Central memory CD8-positive, alpha-beta T cell (primary cell): Measurements from ENCODE around the gene PDE3A.
A peak's percentile ranks its signal among the peaks of the same experiment; 100 is the strongest.

Experiments used
- ATAC-seq: fragments of 150-1000 bp; cut with Tn5 transposase; replicated peaks from 2 replicates; pipeline ENCODE4 v1.10.0; 2022; ENCODE audit warnings: mild to moderate bottlenecking, moderate FRiP score, moderate number of reproducible peaks; ENCODE audit not compliant: poor library complexity, severe bottlenecking; ENCODE audit errors: extremely low read depth
- DNase-seq, 2 donors: peaks; one replicate each; pipeline ENCODE4 v3.0.0; 2021; ENCODE audit warnings: low spot score in 2 of 2
- H3K27ac Mint-ChIP-seq: one replicate; pipeline ENCODE4 v1.8.0; 2022; ENCODE audit warnings: low read depth, mild to moderate bottlenecking, moderate library complexity, mixed read lengths
- H3K27me3 Mint-ChIP-seq: one replicate; pipeline ENCODE4 v1.8.0; 2022; ENCODE audit warnings: mixed read lengths
- H3K36me3 Mint-ChIP-seq: one replicate; pipeline ENCODE4 v1.8.0; 2022; ENCODE audit warnings: mild to moderate bottlenecking, moderate library complexity, mixed read lengths; ENCODE audit not compliant: insufficient read depth
- H3K4me1 Mint-ChIP-seq: one replicate; pipeline ENCODE4 v1.8.0; 2022; ENCODE audit warnings: mixed read lengths
- H3K4me3 Mint-ChIP-seq: one replicate; pipeline ENCODE4 v1.8.0; 2022; ENCODE audit warnings: mild to moderate bottlenecking, moderate library complexity, mixed read lengths
- H3K9me3 Mint-ChIP-seq: one replicate; pipeline ENCODE4 v1.8.0; 2022; ENCODE audit warnings: mixed read lengths

Gene PDE3A

DNA sequence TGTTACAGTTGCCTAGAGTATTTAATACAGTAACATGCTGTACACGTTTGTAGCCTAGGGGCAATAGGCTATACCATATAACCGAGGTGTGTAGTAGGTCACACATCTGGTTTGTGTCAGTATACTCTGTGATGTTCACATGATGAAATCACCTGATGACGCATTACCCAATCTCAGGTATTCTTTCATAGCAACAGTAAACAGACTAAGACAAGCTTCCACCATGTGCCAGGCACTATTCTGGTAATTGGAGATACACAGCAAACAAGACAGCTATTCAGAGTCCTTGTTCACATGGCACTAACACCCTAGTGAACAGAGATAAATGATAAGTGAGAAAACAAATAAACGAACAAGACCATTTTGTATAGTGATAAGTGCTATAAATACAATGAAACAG lies 3.8 kb upstream of the PDE3A start:
- peaks cover 2% of the 10 kb centered on the region for H3K36me3 Mint-ChIP-seq

DNA sequence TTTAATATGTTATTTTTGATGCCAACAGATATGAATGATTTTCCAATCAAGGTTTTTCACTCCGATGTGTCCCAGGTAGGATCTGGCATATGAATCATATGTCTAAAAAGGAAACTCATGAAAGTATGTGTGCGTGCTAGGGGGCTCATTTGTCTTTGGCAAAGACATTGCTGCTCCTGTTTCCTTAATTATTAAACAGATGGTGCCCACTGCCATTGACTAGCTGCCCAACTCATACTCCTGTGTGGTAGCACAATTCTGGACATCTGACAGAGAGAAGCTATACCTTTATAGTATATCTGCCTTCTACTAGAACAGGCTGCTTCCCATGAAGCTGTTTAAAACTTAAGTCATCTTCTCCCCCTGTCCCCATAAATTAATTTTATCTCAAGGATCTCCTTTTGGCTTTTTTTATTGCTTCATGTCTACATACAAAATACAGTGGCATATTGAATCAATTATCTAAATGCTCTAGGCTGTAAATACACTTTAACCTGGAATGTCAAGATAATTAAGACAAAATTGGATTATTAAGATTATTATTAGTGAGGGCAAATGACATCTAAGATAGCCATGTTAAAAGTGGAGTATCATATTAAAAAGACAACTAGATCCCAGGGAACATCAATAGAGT lies 1.4 kb upstream of the PDE3A start:
- no peak overlapping the region for H3K4me3 Mint-ChIP-seq
- no peak for DNase-seq

More for the DNA sequence above, 3.8 kb upstream of the PDE3A start:
- no peak for ATAC-seq
- H3K27me3 Mint-ChIP-seq, result peaks cover 29% of the 10 kb centered on the region
- no peaks in the 10 kb centered on the region for H3K9me3 Mint-ChIP-seq
- no peak overlapping the region for H3K4me3 Mint-ChIP-seq
- H3K27ac Mint-ChIP-seq, result no peak overlapping the region
- no peak for DNase-seq
- H3K4me1 Mint-ChIP-seq, result no peaks in the 10 kb centered on the region

DNA sequence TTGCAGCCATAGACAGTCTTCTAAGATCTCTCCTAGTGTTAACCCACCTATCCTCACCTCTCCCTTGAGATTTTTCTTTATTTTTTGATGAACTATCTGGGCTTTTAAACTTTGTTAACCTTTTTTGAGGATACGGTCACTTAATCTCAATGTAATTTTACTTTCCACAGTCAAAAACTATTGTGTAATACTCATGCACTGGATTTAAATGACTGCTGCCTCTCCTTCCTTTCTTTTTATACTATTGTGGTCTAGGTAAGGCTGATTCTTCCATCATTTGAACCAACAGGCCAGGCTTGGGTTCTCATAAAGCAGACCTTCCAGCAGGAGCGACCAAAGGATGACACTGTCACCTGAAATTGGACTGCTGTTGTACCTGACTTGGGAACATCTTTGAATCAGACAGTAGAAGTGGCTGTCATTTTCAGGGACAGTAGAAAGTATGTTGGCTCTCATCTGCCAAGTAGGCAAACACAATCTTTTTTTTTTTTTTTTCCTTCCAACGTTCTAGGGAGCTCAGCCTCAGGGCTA lies 689 bp upstream of the PDE3A start:
- DNase-seq (no peak), ATAC-seq (no peak)
- H3K9me3 Mint-ChIP-seq, result no peaks in the 10 kb centered on the region
- H3K27ac Mint-ChIP-seq, result no peak overlapping the region
- H3K4me3 Mint-ChIP-seq, result no peak overlapping the region
- peaks cover 4% of the 10 kb centered on the region for H3K36me3 Mint-ChIP-seq
- no peaks in the 10 kb centered on the region for H3K4me1 Mint-ChIP-seq
- H3K27me3 Mint-ChIP-seq, result peaks cover 51% of the 10 kb centered on the region

More for the DNA sequence above, 1.4 kb upstream of the PDE3A start:
- Mint-ChIP-seq H3K27me3 (peaks cover 49% of the 10 kb centered on the region), H3K9me3 (no peaks in the 10 kb centered on the region), H3K4me1 (no peaks in the 10 kb centered on the region), H3K36me3 (peaks cover 4% of the 10 kb centered on the region), H3K27ac (no peak overlapping the region)
- no peak for ATAC-seq

DNA sequence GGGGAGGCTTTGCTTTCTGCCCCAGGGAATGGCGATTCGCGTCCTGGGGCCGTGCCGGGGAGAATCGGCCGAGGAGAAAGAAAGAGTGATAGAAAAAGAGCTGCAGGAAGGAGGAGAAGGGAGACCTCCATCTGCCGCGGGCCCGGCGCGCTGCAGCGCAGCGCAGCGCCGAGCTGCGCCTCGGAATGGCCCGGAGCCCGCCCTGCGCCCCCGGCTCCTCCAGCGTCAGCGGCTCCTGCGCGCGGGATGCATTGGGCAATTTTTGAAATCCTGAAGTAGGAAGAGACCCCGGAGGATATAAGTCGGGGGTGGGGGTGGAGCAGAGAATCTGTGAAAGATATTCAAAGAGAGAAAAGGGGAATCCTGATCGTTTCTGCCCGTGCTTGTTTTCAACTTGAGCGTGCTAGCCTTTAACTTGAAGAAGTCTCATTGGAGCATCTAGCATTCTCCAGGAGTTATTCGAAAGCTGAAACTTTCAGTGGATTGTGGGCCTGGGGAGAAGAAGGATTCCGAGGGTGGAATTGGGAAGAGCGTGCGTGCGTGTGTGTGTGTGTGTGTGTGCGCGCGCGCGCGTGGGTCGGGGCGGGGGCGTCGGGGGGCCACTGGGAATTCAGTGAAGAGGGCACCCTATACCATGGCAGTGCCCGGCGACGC lies 441 bp downstream of the PDE3A start:
- Mint-ChIP-seq H3K9me3 (no peaks in the 10 kb centered on the region), H3K4me1 (no peaks in the 10 kb centered on the region), H3K27ac (no peak overlapping the region), H3K27me3 (peaks cover 62% of the 10 kb centered on the region), H3K36me3 (peaks cover 4% of the 10 kb centered on the region), H3K4me3 (peak overlapping the region; percentile 31)
- ATAC-seq (no peak), DNase-seq (no peak)

DNA sequence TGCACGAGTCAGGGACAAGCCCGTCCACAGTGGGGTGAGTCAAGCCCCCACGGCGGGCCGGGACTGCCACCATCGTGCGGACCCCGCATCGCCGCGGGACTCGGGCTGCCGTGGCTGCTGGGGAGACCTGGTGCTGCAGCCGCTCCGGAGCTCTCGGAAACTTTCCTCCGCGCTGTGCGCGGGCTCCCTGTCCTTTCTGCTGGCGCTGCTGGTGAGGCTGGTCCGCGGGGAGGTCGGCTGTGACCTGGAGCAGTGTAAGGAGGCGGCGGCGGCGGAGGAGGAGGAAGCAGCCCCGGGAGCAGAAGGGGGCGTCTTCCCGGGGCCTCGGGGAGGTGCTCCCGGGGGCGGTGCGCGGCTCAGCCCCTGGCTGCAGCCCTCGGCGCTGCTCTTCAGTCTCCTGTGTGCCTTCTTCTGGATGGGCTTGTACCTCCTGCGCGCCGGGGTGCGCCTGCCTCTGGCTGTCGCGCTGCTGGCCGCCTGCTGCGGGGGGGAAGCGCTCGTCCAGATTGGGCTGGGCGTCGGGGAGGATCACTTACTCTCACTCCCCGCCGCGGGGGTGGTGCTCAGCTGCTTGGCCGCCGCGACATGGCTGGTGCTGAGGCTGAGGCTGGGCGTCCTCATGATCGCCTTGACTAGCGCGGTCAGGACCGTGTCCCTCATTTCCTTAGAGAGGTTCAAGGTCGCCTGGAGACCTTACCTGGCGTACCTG lies 1.1 kb downstream of the PDE3A start:
- peaks cover 4% of the 10 kb centered on the region for H3K36me3 Mint-ChIP-seq
- H3K9me3 Mint-ChIP-seq, result no peaks in the 10 kb centered on the region
- ATAC-seq, result peak; percentile 32
- H3K27me3 Mint-ChIP-seq, result peaks cover 67% of the 10 kb centered on the region
- H3K27ac Mint-ChIP-seq, result no peak overlapping the region
- DNase-seq, result no peak
- no peaks in the 10 kb centered on the region for H3K4me1 Mint-ChIP-seq
- peak overlapping the region; percentile 31 for H3K4me3 Mint-ChIP-seq

DNA sequence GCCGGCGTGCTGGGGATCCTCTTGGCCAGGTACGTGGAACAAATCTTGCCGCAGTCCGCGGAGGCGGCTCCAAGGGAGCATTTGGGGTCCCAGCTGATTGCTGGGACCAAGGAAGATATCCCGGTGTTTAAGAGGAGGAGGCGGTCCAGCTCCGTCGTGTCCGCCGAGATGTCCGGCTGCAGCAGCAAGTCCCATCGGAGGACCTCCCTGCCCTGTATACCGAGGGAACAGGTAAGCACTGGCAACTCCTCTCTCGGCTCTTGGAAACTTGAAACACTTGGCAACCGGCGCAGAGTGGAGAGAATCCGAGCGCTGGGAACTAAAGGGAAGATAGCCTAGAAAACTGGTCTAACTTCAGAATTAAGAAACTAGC lies 1.7 kb downstream of the PDE3A start:
- H3K4me3 Mint-ChIP-seq, result no peak overlapping the region
- ATAC-seq (no peak), DNase-seq (no peak)
- no peaks in the 10 kb centered on the region for H3K9me3 Mint-ChIP-seq
- H3K27ac Mint-ChIP-seq, result no peak overlapping the region
- H3K4me1 Mint-ChIP-seq, result no peaks in the 10 kb centered on the region
- H3K27me3 Mint-ChIP-seq, result peaks cover 67% of the 10 kb centered on the region
- H3K36me3 Mint-ChIP-seq, result peaks cover 4% of the 10 kb centered on the region

DNA sequence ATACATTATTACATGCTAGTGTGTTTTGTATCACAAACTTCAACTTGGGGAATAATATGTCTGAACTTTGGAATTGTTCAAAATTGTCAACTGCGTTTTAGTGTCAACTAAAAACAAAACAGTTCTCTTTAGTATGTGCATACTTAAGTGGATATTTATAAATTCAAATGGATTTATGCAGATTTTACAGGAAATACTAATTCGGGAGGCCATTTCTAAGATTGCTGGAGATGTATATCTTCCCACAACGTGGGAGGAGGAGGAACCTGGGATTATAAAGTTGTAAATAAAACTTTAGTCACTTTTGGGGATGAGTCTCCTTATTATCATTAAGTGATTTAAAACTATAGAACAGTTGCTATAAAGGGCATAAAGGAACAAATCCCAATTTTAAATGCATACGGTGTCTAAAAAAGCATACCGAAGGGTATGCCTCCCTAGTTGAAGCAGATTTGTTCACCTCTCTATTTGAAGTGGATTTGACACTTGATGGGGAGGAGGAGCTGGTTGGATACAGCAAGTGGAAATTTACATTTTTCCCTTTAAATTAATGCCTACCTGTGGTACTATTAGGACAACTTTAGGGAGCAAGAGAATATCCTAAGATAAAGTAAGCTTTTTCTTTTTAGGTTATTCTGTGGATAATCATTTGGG lies 2.7 kb downstream of the PDE3A start:
- no peak for DNase-seq
- Mint-ChIP-seq H3K27me3 (peaks cover 67% of the 10 kb centered on the region), H3K36me3 (peaks cover 4% of the 10 kb centered on the region), H3K4me1 (no peaks in the 10 kb centered on the region), H3K27ac (no peak overlapping the region), H3K9me3 (no peaks in the 10 kb centered on the region), H3K4me3 (no peak overlapping the region)
- ATAC-seq, result no peak

DNA sequence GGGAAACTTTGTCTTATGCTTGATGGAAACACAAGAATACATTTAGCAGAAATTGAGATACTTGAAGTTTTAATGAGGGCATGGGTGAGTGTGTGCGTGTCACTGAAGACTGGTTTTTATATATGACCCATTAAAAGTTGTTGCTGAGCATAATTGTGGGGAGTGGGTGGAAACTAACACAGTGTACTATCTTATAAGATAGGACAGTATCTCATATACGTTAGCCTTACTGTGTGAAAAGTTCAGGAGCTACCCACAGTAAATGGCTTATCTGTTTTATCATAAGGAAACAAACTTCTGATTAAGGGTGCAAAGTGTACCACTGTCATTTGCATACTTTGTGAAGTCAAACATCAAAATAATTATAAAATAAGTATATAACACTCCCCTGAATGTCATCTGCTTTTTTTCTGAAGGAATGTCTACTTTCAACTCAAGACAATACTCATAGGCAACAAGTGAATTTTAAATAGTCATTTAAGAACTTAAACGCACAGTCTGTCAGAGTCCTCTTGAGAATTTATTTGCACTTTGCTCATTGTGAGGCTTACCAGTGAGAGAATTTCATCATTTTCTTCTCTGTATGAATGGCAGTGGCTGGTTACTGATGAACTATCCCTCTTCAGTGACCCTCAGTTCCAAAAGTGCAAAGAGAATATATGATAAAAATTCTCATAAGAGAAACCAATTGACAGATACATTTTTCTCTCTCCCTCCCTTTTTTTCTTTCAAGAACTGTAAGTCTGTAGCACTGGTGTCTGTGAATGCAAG lies 4.2 kb downstream of the PDE3A start:
- H3K27me3 Mint-ChIP-seq, result peaks cover 58% of the 10 kb centered on the region
- H3K4me1 Mint-ChIP-seq, result no peaks in the 10 kb centered on the region
- H3K4me3 Mint-ChIP-seq, result no peak overlapping the region
- DNase-seq (no peak), ATAC-seq (no peak)
- H3K9me3 Mint-ChIP-seq, result no peaks in the 10 kb centered on the region
- peaks cover 4% of the 10 kb centered on the region for H3K36me3 Mint-ChIP-seq
- H3K27ac Mint-ChIP-seq, result no peak overlapping the region

DNA sequence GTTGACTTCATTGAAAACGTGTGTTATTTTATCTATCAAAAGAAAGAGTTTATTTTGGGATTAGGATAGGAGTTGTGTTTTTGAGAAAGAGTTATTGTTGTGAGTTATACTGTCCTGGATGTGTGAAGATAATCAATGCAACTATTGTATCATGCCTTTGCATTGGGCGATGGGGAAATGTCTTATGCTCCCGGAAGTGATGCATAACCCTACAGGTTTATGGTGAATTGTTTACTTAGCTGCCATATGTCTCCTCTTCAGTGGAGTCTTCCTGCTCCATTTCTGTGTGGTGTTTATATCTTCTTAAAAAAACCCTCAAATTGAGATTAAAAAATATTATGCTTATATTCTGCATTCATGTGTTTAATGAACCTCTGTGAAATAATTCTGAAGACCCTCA lies 6.5 kb downstream of the PDE3A start:
- Mint-ChIP-seq H3K36me3 (no peaks in the 10 kb centered on the region), H3K27ac (no peak overlapping the region), H3K4me3 (no peak overlapping the region), H3K27me3 (peaks cover 36% of the 10 kb centered on the region), H3K4me1 (no peaks in the 10 kb centered on the region), H3K9me3 (no peaks in the 10 kb centered on the region)
- ATAC-seq (no peak), DNase-seq (no peak)

DNA sequence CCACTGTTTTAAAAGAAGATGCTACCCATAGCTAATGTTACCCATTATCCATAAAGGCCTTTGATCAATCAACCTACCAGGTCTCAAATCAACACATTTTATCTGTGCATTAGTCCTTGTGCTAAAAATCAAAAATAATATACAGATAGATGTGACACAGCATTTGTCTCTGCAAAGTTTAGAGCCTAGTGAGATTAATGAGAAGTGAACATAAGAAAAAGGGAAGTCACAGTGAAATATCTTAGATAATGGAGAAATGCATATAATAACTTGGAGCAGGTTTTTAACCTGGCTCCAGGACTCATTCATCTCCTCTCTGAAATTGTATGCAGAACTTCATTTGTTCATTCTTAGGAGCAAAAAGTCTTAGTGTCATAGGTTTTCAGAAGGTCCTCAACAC lies 7.2 kb downstream of the PDE3A start:
- Mint-ChIP-seq H3K4me3 (no peak overlapping the region), H3K4me1 (no peaks in the 10 kb centered on the region), H3K9me3 (no peaks in the 10 kb centered on the region), H3K27me3 (peaks cover 28% of the 10 kb centered on the region), H3K36me3 (no peaks in the 10 kb centered on the region), H3K27ac (no peak overlapping the region)
- DNase-seq (no peak), ATAC-seq (no peak)

DNA sequence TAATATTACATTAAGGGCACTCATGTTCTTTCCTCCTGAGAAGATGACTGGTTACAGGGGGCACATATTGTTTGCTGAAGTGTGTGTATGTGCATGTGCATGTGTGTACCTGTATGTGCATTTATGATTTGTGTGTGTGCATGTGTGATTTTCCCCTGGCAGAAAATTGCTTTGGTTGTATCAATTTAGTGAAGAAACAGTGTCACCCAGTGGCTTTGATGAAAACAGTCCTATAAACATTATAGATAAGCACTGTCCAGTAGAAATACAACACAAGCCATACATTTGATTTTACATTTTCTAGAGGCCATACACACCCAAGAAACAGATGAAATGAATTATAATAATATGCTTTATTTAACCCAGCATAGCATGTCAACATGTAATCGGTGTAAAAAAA lies 8.6 kb downstream of the PDE3A start:
- peaks cover 19% of the 10 kb centered on the region for H3K27me3 Mint-ChIP-seq
- no peak for ATAC-seq
- DNase-seq, result no peak
- no peaks in the 10 kb centered on the region for H3K9me3 Mint-ChIP-seq
- H3K4me1 Mint-ChIP-seq, result no peaks in the 10 kb centered on the region
- no peak overlapping the region for H3K4me3 Mint-ChIP-seq
- no peaks in the 10 kb centered on the region for H3K36me3 Mint-ChIP-seq
- H3K27ac Mint-ChIP-seq, result no peak overlapping the region

DNA sequence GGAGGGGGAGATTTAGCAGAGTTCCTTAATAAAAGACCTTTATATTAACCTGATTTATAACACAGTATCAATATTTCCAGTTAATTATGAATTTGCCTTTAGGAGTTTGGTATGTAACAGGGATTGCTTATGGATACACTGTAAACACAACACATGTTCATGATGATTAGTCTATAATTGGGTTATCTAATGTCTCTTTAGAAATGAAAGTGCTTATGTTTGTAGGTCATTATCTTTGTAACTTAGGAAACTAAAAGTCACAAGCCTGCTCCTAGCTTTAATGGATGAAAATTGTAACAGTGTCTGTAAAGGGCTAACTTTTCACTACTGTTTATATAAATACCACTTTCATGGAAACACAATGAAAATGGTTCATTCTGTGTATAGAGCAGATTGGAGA lies 9.4 kb downstream of the PDE3A start:
- Mint-ChIP-seq H3K4me3 (no peak overlapping the region), H3K9me3 (no peaks in the 10 kb centered on the region), H3K27ac (no peak overlapping the region), H3K27me3 (peaks cover 16% of the 10 kb centered on the region), H3K4me1 (no peaks in the 10 kb centered on the region), H3K36me3 (no peaks in the 10 kb centered on the region)
- ATAC-seq (no peak), DNase-seq (no peak)
